Lung (tissue), 12 donors: ENCODE results near the gene PHACTR1. TPM values are rescaled to one million over a fixed set of nuclear protein-coding genes. Genes with fewer than 3 reads are reported as not detected.

Experiments
- ATAC-seq: fragments of 200-7000 bp; cut with Tn5 transposase; one replicate; pipeline ENCODE4 v1.9.1; 2020; ENCODE audit warnings: moderate number of reproducible peaks; ENCODE audit not compliant: insufficient read depth, low FRiP score
- DNase-seq, 3 donors: peaks; one replicate each; pipeline ENCODE4 v3.0.0-alpha.2; 2013 to 2017
- H3K27ac ChIP-seq, 2 donors: one replicate each; pipeline ENCODE4 v1.5.1; 2013; ENCODE audit warnings: mild to moderate bottlenecking in 2 of 2, moderate library complexity in 2 of 2, control low read depth in 1 of 2, inconsistent platforms in 1 of 2, low read depth in 1 of 2, low read length in 1 of 2
- H3K27me3 ChIP-seq, 3 donors: one replicate each; pipeline ENCODE4 v1.5.1; 2013; ENCODE audit warnings: low read length in 2 of 3; ENCODE audit not compliant: control insufficient read depth in 3 of 3, insufficient read depth in 3 of 3
- H3K36me3 ChIP-seq, 4 donors: one replicate each; pipeline ENCODE4 v1.5.1; 2013; ENCODE audit warnings: low read length in 4 of 4, mild to moderate bottlenecking in 1 of 4, moderate library complexity in 1 of 4; ENCODE audit not compliant: control insufficient read depth in 4 of 4, insufficient read depth in 4 of 4
- H3K4me1 ChIP-seq, 5 donors: one replicate each; pipeline ENCODE4 v1.5.1; 2013; ENCODE audit warnings: low read length in 5 of 5, mild to moderate bottlenecking in 2 of 5, moderate library complexity in 1 of 5; ENCODE audit not compliant: control insufficient read depth in 5 of 5, insufficient read depth in 5 of 5
- H3K4me3 ChIP-seq: one replicate; pipeline ENCODE4 v1.5.1; 2013; ENCODE audit warnings: mild to moderate bottlenecking, control low read depth, moderate library complexity
- H3K9ac ChIP-seq, 2 donors: one replicate each; pipeline ENCODE4 v1.5.1; 2013; ENCODE audit warnings: low read length in 2 of 2, control low read depth in 1 of 2; ENCODE audit not compliant: insufficient read depth in 1 of 2
- H3K9me3 ChIP-seq, 4 donors: one replicate each; pipeline ENCODE4 v1.5.1; 2013; ENCODE audit warnings: low read length in 3 of 4, mild to moderate bottlenecking in 1 of 4, moderate library complexity in 1 of 4; ENCODE audit not compliant: control insufficient read depth in 4 of 4, insufficient read depth in 3 of 4
- WGBS, 2 donors: extraction: QIAGEN DNeasy Blood & Tissue Kit; methylation state at CpG; one replicate each; pipeline ENCODE4 v1.1.7; 2013; 5-methylcytosine and 5-hydroxymethylcytosine counted together
- polyA plus RNA-seq, 2 donors: library from polyadenylated mRNA; stranded (reverse); fragments of 200-250 nt; gene quantifications; one replicate each; pipeline ENCODE4 v1.2.1, GENCODE V29; 2013
- total RNA-seq, 2 donors: library from RNA; depleted of rRNA in 1 of 2; stranded (reverse); fragments of >200 nt in 1 of 2; gene quantifications; one replicate each; pipeline ENCODE4 v1.2.1, GENCODE V29; 2014 to 2021
- TF ChIP-seq, protein P1 (sequence below): IDR thresholded peaks from 2 replicates; pipeline ENCODE4 v1.5.1; 2012; ENCODE audit warnings: mild to moderate bottlenecking; ENCODE audit errors: control extremely low read depth, extremely low read depth
- donor health status: control.
- donor health status: control.
- donor health status: Bipolar disorder and iron deficiency.
- donor health status: healthy.
- donor health status: DM: yes; HTN: yes; CAD: no.

PHACTR1 gene
- total and polyA plus RNA-seq, 4 donors, result 16.3 to 58.8 (median 41.9) TPM

DNA sequence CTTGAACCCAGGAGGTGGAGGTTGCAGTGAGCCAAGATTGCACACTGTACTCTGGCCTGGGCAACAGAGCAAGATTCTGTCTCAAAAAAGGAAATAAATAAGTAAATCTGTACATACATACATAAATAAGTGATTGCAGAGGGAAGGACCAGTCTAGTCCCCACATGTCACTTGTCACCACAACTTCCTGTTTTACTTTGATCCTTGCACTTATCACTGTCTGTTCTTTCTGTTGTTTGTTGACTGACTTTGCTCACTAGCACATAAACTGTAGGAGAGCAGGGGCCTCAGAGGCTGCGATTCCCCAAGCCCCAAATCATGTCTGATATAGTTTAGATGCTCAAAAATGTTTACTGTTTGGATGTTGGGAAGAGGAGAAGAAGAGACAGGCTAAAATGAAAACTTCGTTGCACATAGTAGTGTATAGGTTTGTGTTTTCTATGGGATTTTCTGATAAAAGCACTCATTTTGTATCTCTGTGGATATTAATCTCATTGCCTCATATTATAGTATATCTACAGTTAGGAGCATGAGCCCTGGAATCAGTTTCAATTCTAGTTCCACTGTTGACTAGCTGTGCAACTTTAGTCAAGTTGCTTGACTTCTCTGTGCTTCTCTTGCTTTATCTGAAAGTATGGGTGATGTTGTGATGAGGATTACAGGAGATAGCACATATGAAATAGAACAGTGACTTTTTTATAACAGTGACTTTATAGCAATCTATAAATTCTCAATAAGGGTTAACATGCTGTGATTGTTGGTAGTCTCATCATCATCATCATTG, 446.8 kb downstream of the PHACTR1 start:
- 86 to 89% methylated on average over 2 of the region's 2 CpGs for WGBS, 2 donors

DNA sequence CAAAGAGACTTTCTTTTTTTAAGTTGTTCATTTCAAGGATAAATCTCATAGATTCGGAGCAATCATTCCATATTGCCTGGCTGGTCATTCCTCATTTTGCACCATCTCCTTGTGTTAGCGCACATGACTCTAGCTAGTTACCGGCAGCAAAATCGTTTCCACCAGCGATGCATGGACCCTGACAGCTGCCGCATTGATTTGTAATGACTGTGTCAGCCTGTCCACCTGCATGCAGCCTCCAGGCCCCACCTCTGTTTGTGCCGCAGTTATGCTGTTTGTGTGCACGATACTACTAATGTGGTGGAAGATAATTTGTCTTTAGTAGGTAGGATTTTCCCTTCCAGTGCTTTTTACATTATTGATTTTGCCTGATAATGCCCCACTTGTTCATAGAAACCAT, 447.7 kb downstream of the PHACTR1 start:
- DNase-seq (no peak), ATAC-seq (no peak)
- H3K9me3 ChIP-seq, result peaks cover 0 to 2% (median 0%) of the 10 kb centered on the region in 4 donors
- peaks cover 0 to 7% (median 0%) of the 10 kb centered on the region in 4 donors for H3K36me3 ChIP-seq
- no peak overlapping the region for H3K4me3 ChIP-seq
- TF ChIP-seq, protein P1, sequence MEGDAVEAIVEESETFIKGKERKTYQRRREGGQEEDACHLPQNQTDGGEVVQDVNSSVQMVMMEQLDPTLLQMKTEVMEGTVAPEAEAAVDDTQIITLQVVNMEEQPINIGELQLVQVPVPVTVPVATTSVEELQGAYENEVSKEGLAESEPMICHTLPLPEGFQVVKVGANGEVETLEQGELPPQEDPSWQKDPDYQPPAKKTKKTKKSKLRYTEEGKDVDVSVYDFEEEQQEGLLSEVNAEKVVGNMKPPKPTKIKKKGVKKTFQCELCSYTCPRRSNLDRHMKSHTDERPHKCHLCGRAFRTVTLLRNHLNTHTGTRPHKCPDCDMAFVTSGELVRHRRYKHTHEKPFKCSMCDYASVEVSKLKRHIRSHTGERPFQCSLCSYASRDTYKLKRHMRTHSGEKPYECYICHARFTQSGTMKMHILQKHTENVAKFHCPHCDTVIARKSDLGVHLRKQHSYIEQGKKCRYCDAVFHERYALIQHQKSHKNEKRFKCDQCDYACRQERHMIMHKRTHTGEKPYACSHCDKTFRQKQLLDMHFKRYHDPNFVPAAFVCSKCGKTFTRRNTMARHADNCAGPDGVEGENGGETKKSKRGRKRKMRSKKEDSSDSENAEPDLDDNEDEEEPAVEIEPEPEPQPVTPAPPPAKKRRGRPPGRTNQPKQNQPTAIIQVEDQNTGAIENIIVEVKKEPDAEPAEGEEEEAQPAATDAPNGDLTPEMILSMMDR, result no peak
- peaks cover 0 to 2% (median 0%) of the 10 kb centered on the region in 5 donors for H3K4me1 ChIP-seq
- no peak overlapping the region for H3K9ac ChIP-seq
- no peak overlapping the region for H3K27ac ChIP-seq
- 96 to 97% methylated on average over 8 of the region's 8 CpGs for WGBS, 2 donors
- no peaks in the 10 kb centered on the region for H3K27me3 ChIP-seq

More for the DNA sequence above, 446.8 kb downstream of the PHACTR1 start:
- Histone ChIP-seq H3K36me3 (peaks cover 0 to 7% (median 0%) of the 10 kb centered on the region in 4 donors), H3K4me3 (no peak overlapping the region), H3K9me3 (peaks cover 0 to 2% (median 0%) of the 10 kb centered on the region in 4 donors), H3K27ac (no peak overlapping the region), H3K27me3 (no peaks in the 10 kb centered on the region), H3K4me1 (peaks cover 0 to 2% (median 0%) of the 10 kb centered on the region in 5 donors), H3K9ac (no peak overlapping the region)
- ATAC-seq (no peak), DNase-seq (no peak)
- TF ChIP-seq, protein P1, result no peak

DNA sequence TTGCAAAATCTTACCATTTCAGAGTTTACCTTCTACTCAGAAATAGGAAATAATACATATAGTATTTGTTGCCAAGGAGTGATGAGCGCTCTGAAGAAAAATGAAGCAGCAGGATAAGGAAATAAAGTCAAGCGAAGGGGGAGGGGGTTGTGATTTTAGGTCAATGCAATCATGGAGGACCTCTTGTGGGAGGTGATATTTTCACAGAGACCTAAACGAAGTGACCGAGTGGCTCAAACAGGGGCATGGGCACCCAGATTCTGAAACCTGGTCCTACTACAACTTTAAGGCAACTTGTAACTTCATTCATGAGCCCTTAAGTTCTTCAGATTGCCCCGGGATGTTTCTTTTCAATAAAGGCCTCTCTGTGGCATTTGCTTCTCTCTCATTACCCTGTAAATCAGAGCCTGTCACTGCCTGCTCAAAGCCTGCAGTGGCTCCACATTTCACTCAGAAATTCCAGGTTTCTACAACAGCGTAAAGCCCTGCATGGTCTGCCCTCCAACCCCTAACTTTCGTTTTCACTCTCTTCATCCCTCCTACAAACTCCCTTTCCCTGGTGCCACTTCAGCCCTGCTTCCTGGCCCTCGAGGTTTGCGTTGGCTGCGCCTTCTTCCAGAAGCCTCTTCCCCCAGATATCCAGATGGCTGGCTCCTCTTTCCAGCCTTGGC, 449.1 kb downstream of the PHACTR1 start:
- peaks cover 0 to 2% (median 0%) of the 10 kb centered on the region in 4 donors for H3K9me3 ChIP-seq
- no peak overlapping the region for H3K9ac ChIP-seq
- ATAC-seq (no peak), DNase-seq (no peak)
- peaks cover 0 to 2% (median 0%) of the 10 kb centered on the region in 5 donors for H3K4me1 ChIP-seq
- no peak overlapping the region for H3K27ac ChIP-seq
- WGBS, 2 donors, result 84 to 86% methylated on average over 10 of the region's 10 CpGs
- no peak overlapping the region for H3K4me3 ChIP-seq
- TF ChIP-seq, protein P1, result no peak
- H3K36me3 ChIP-seq, result peaks cover 0 to 5% (median 0%) of the 10 kb centered on the region in 4 donors
- no peaks in the 10 kb centered on the region for H3K27me3 ChIP-seq
